Activated CD8-positive, alpha-beta T cell treated with anti-CD3 and anti-CD28 coated beads, Interleukin-2, amount 10 ng/mL, durations not matched to agents 7 days and 5 days (primary cell): Measurements from ENCODE around the gene LSMEM2. TPM values are rescaled to one million over a fixed set of nuclear protein-coding genes. Genes with fewer than 3 reads are reported as not detected.
A peak's percentile ranks its signal among the peaks of the same experiment; 100 is the strongest.
"Not testable (repeated sequence)": the region's sequence is repeated elsewhere in the genome, so short reads cannot be mapped to it uniquely, and the experiment has no call there.

Source experiments
- ATAC-seq: fragments of 150-1000 bp; cut with Tn5 transposase; one replicate; pipeline ENCODE4 v1.10.0; 2021; ENCODE audit warnings: moderate library complexity
- CTCF ChIA-PET: fragments of 350-600 bp; sonication (Branson Sonifier 250); formaldehyde crosslinking; loops from one replicate; lab custom pipeline; 2021; ENCODE audit warnings: antibody characterized with exemption; lab: Charles Lee
- POLR2A ChIA-PET: fragments of 350-600 bp; sonication (Branson Sonifier 250); formaldehyde crosslinking; loops from one replicate; lab custom pipeline; 2021; ENCODE audit warnings: antibody characterized with exemption; lab: Charles Lee
- DNase-seq: peaks from one replicate; pipeline ENCODE4 v3.0.0-alpha.2; 2020
- H3K27ac Mint-ChIP-seq: one replicate; pipeline ENCODE4 v1.8.0; 2021; ENCODE audit warnings: mild to moderate bottlenecking, mixed read lengths
- H3K27me3 Mint-ChIP-seq: one replicate; pipeline ENCODE4 v1.8.0; 2021; ENCODE audit warnings: low read depth, mixed read lengths
- H3K36me3 Mint-ChIP-seq: one replicate; pipeline ENCODE4 v1.8.0; 2021; ENCODE audit warnings: low read depth, mixed read lengths
- H3K4me1 Mint-ChIP-seq: one replicate; pipeline ENCODE4 v1.8.0; 2021; ENCODE audit warnings: low read depth, mixed read lengths
- H3K4me3 Mint-ChIP-seq: one replicate; pipeline ENCODE4 v1.8.0; 2021; ENCODE audit warnings: mild to moderate bottlenecking, mixed read lengths
- H3K9me3 Mint-ChIP-seq: one replicate; pipeline ENCODE4 v1.8.0; 2022; ENCODE audit warnings: mixed read lengths; ENCODE audit not compliant: insufficient read depth
- total RNA-seq, 2 experiments: library from RNA; stranded (reverse); gene quantifications; one replicate each; pipeline ENCODE4 v1.2.3, GENCODE V29; 2021

LSMEM2 gene
- total RNA-seq, 2 experiments from 2014 or later, result not detected

- H3K27me3 Mint-ChIP-seq, result no peaks in the 10 kb centered on the region
- ChIA-PET POLR2A (no interaction called here), CTCF (interaction anchor here (10.1 kb wide), 1 partner anchor 21 kb away, joined by 113 read pairs; the partner anchor contains the start of gene HYAL2)
- H3K4me1 Mint-ChIP-seq, result peaks cover 32% of the 10 kb centered on the region
- H3K4me3 Mint-ChIP-seq, result peak overlapping the region; percentile 97
- peaks cover 2% of the 10 kb centered on the region for H3K36me3 Mint-ChIP-seq
- DNase-seq, result no peak
- no peaks in the 10 kb centered on the region for H3K9me3 Mint-ChIP-seq
- H3K27ac Mint-ChIP-seq, result peak overlapping the region; percentile 99
- no peak for ATAC-seq
Measured at GRCh38 chr3:50300681-50301254, 21.9 kb downstream of the LSMEM2 start.

- no peak overlapping the region for H3K27ac Mint-ChIP-seq
- POLR2A ChIA-PET, result interaction anchor here (1.3 kb wide), 1 partner anchor 34 kb away, joined by 3 read pairs; no protein-coding TSS in a partner anchor
- no peak for ATAC-seq
Measured at GRCh38 chr3:50302095-50303012, 23.5 kb downstream of the LSMEM2 start.

GRCh38 chr3:50303013-50303815 lies 24.3 kb downstream of the LSMEM2 start, which contains the start of gene HYAL1:
Gene HYAL1, minus strand, starts transcription at chr3:50303574. Its CDS starts 618 bp downstream, at chr3:50302956.
- POLR2A ChIA-PET, result interaction anchor here (1.3 kb wide), 1 partner anchor 33 kb away, joined by 3 read pairs; no protein-coding TSS in a partner anchor
- peak; percentile 21 for DNase-seq
- Mint-ChIP-seq H3K27ac (no peak within 1 kb of the TSS), H3K4me1 (peaks cover 15% of the 10 kb centered on the region), H3K36me3 (no peaks in the 10 kb centered on the region), H3K27me3 (no peaks in the 10 kb centered on the region), H3K9me3 (no peaks in the 10 kb centered on the region), H3K4me3 (no peak within 1 kb of the TSS)
- CTCF ChIA-PET, result interaction anchor here (10.1 kb wide), 1 partner anchor 18 kb away, joined by 113 read pairs; the partner anchor contains the start of gene HYAL2
- no peak for ATAC-seq

More at GRCh38 chr3:50302095-50303012, 23.5 kb downstream of the LSMEM2 start:
- Mint-ChIP-seq H3K27me3 (no peaks in the 10 kb centered on the region), H3K4me1 (peaks cover 23% of the 10 kb centered on the region), H3K4me3 (no peak overlapping the region), H3K36me3 (no peaks in the 10 kb centered on the region), H3K9me3 (no peaks in the 10 kb centered on the region)
- CTCF ChIA-PET, result interaction anchor here (10.1 kb wide), 1 partner anchor 19 kb away, joined by 113 read pairs; the partner anchor contains the start of gene HYAL2
- DNase-seq, result no peak

- CTCF ChIA-PET, result interaction anchor here (2.0 to 10.1 kb wide), 2 partner anchors 17 to 58 kb away, joined by 5 to 113 read pairs; partner anchors contain the start of gene HYAL2
- no peak for ATAC-seq
- Mint-ChIP-seq H3K27me3 (no peaks in the 10 kb centered on the region), H3K4me1 (peaks cover 13% of the 10 kb centered on the region), H3K9me3 (no peaks in the 10 kb centered on the region), H3K27ac (no peak overlapping the region), H3K4me3 (no peak overlapping the region), H3K36me3 (peaks cover 2% of the 10 kb centered on the region)
- POLR2A ChIA-PET, result no interaction called here
- no peak for DNase-seq
Measured at GRCh38 chr3:50304601-50305000, 25.7 kb downstream of the LSMEM2 start.

GRCh38 chr3:50312041-50312440 lies 33.2 kb downstream of the LSMEM2 start:
- ATAC-seq, H3K27ac Mint-ChIP-seq, H3K4me3 Mint-ChIP-seq, POLR2A ChIA-PET, DNase-seq, H3K9me3 Mint-ChIP-seq, H3K27me3 Mint-ChIP-seq, CTCF ChIA-PET, H3K36me3 Mint-ChIP-seq: not testable (repeated sequence)
- H3K4me1 Mint-ChIP-seq, result peaks cover 16% of the 10 kb centered on the region

- CTCF ChIA-PET, result interaction anchor here (2.0 kb wide), 1 partner anchor 10 kb away, joined by 7 read pairs; no protein-coding TSS in a partner anchor
- Mint-ChIP-seq H3K36me3 (peaks cover 7% of the 10 kb centered on the region), H3K9me3 (no peaks in the 10 kb centered on the region), H3K27me3 (no peaks in the 10 kb centered on the region), H3K4me3 (no peak overlapping the region), H3K4me1 (peaks cover 24% of the 10 kb centered on the region), H3K27ac (no peak overlapping the region)
- DNase-seq, result no peak
- POLR2A ChIA-PET, result interaction anchor here (1.8 kb wide), 1 partner anchor 16 kb away, joined by 4 read pairs; no protein-coding TSS in a partner anchor
- ATAC-seq, result no peak
Measured at GRCh38 chr3:50314342-50314741, 35.5 kb downstream of the LSMEM2 start.

GRCh38 chr3:50314816-50315215 lies 35.9 kb downstream of the LSMEM2 start:
- H3K36me3 Mint-ChIP-seq, result peaks cover 9% of the 10 kb centered on the region
- POLR2A ChIA-PET, result interaction anchor here (0.9 to 1.8 kb wide), 2 partner anchors 17 to 23 kb away, joined by 3 to 4 read pairs; no protein-coding TSS in a partner anchor
- no peak for ATAC-seq
- DNase-seq, result no peak
- no peak overlapping the region for H3K27ac Mint-ChIP-seq
- CTCF ChIA-PET, result interaction anchor here (1.1 to 2.0 kb wide), 4 partner anchors 9 to 120 kb away, joined by 3 to 9 read pairs (median 6); partner anchors contain the start of genes HYAL3 and NAA80
- H3K27me3 Mint-ChIP-seq, result no peaks in the 10 kb centered on the region
- H3K4me1 Mint-ChIP-seq, result peaks cover 24% of the 10 kb centered on the region
- no peaks in the 10 kb centered on the region for H3K9me3 Mint-ChIP-seq
- no peak overlapping the region for H3K4me3 Mint-ChIP-seq

GRCh38 chr3:50316657-50317242 lies 37.9 kb downstream of the LSMEM2 start:
- Mint-ChIP-seq H3K4me1 (peaks cover 33% of the 10 kb centered on the region), H3K27ac (peak overlapping the region; percentile 88), H3K36me3 (peaks cover 8% of the 10 kb centered on the region), H3K9me3 (no peaks in the 10 kb centered on the region), H3K4me3 (peak overlapping the region; percentile 59), H3K27me3 (no peaks in the 10 kb centered on the region)
- POLR2A ChIA-PET, result interaction anchor here (1.0 to 3.3 kb wide), 3 partner anchors 11 to 21 kb away, joined by 4 to 13 read pairs (median 12); partner anchors contain the start of genes HYAL3, NAA80 and TUSC2
- DNase-seq (peak; percentile 80), ATAC-seq (peak; percentile 63)
- CTCF ChIA-PET, result interaction anchor here (1.4 kb wide), 1 partner anchor 28 kb away, joined by 3 read pairs; no protein-coding TSS in a partner anchor

- H3K4me1 Mint-ChIP-seq, result peaks cover 35% of the 10 kb centered on the region
Measured at GRCh38 chr3:50317300-50317699, 38.4 kb downstream of the LSMEM2 start.

GRCh38 chr3:50318163-50318562 lies 39.3 kb downstream of the LSMEM2 start:
- H3K36me3 Mint-ChIP-seq, result peaks cover 8% of the 10 kb centered on the region
- peaks cover 40% of the 10 kb centered on the region for H3K4me1 Mint-ChIP-seq
- H3K27ac Mint-ChIP-seq, result no peak overlapping the region
- DNase-seq (no peak), ATAC-seq (no peak)
- ChIA-PET POLR2A (interaction anchor here (1.3 to 3.3 kb wide), 4 partner anchors 10 to 19 kb away, joined by 4 to 13 read pairs (median 10); partner anchors contain the start of gene TUSC2), CTCF (interaction anchor here (1.9 to 7.4 kb wide), 3 partner anchors 10 to 91 kb away, joined by 5 to 113 read pairs (median 5); partner anchors contain the start of genes HYAL1, HYAL3, NAA80 and TUSC2)
- no peaks in the 10 kb centered on the region for H3K27me3 Mint-ChIP-seq
- H3K9me3 Mint-ChIP-seq, result no peaks in the 10 kb centered on the region
- no peak overlapping the region for H3K4me3 Mint-ChIP-seq

More at GRCh38 chr3:50317300-50317699, 38.4 kb downstream of the LSMEM2 start:
- no peak for DNase-seq
- no peak for ATAC-seq
- peak overlapping the region; percentile 59 for H3K4me3 Mint-ChIP-seq
- H3K9me3 Mint-ChIP-seq, result no peaks in the 10 kb centered on the region
- no peaks in the 10 kb centered on the region for H3K27me3 Mint-ChIP-seq
- CTCF ChIA-PET, result interaction anchor here (1.4 kb wide), 1 partner anchor 28 kb away, joined by 3 read pairs; no protein-coding TSS in a partner anchor
- POLR2A ChIA-PET, result interaction anchor here (1.0 to 3.3 kb wide), 3 partner anchors 11 to 20 kb away, joined by 4 to 13 read pairs (median 12); partner anchors contain the start of genes HYAL3, NAA80 and TUSC2
- peak overlapping the region; percentile 88 for H3K27ac Mint-ChIP-seq
- peaks cover 8% of the 10 kb centered on the region for H3K36me3 Mint-ChIP-seq
